Hematopoietic multipotent progenitor cell treated with erythropoietin and hydrocortisone succinate and interleukin-3 and kit ligand, for 17 days (in vitro differentiated cells): ENCODE results near the gene PPP1R9A.

Experiments used
- DNase-seq: peaks from one replicate; pipeline ENCODE4 v3.0.0-alpha.2; 2015; ENCODE audit warnings: low spot score

Gene PPP1R9A

DNA sequence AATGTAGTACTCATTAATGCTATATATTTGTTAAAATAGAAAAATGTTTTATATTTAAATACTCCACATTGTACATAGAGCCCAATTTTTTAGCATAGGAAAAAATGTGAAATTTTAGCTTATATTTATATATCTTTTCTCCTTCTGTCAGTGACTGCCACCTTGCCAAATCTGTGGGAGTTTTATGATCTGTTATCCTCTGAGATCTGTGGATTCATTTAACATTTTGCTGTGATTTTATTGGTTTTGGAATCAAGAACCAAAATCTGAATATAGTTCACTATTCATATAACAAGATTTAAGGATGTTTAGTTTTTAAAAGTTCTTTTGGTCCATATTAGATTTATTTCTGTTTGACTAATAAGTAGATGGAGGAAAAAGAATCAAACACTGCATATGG is 127.9 kb downstream of the PPP1R9A start:
- DNase-seq, result no peak

DNA sequence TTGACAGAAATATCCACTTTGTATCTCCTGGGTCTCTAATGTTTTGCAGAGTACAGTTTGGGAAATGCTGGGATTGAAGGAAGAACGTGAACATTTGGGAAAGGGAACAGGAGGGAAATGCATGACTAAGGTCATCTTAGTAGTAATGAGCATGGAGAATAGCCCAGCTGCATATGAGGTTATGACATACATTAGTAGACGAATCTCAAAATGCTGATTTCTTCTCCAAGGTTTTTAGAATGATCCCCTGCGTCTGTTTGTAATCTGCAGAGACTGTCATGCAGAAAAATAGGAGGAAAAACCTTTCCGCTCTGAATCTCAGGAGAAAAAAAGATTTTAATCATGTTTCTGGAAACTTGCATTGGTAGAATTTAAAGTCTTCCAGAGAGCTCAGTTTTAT is 133.6 kb downstream of the PPP1R9A start:
- DNase-seq, result no peak

DNA sequence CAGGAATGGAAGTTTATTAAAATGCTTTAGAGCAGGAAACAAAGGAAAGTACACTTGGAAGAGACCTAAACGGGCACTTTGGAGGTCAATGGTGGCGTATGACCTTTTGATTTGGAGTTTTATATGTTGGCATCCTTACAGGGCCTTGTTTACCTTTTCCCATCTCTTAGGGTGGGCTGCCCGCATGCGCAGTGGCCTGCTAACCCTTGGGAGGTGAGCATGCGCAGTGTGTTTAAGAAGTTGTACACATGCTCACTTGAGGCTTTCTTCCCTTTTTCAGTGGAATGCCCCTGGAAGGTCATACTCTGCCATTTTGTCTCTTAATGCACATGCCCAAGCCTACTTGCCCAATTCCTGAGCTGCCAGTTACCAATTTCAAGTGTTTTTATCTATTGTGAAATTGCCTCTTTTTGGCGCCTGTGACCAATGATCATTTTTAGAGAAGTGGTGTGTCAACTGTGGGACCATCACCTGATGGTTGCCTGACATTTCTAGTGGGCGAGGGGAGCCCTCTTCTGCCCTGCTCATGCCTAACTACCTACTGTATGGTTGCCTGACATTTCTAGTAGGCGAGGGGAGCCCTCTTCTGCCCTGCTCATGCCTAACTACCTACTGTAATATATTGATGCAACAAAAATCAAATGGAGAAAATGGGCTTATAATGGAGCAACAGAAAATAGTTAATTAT is 138.0 kb downstream of the PPP1R9A start:
- no peak for DNase-seq

DNA sequence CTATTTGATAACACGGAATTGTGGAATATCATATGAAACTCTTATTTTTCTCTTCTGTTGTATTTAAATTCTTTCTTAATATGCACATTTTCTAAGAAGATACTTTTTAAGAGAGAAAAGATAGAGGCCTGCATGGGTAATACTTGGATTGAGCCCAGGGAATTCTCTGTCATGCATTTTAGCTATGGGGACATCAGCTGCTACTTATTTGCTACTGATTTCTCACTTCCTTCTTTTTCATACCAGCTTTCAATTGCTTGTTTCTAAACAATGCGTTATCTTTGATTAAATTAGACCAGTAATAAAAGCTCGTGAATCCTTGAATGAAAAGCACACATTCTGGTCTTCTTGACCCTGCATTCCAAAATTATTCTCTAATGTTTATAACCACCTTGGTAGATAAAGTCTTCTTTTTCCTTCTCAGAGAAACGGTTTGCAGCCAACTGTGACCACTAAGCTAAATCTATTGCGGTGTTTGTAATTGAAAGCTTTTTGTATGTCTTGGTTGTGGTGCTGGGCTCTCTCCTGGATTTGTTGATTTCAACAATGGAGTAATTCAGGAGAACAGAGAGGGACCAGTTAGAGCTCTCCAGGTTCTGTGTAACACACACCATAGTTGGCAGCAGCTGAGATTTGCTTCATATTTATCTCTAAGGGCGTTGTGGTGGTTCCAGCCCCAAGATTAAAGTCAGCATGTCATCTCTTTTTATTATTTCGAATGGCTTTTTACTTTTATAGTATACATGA is 139.3 kb downstream of the PPP1R9A start:
- no peak for DNase-seq

DNA sequence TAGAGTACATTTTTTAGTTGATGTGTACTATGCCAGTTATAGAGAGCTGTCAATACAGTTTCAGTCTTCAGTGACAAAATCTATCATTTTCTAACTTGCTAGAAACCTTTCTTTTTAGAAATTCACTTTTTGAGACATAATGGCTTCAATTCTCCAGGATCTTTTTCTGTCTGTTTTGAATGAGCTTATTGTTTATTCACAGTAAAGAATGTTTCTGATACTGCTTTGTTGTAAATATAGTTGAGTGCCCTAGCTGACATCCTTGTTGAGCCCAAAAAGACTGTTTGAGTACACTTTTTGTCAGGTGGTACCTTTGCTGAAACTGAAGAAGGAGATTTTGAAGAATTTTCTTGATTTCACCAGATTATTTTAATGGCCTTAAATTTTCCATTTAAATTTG is 139.9 kb downstream of the PPP1R9A start:
- DNase-seq, result no peak

DNA sequence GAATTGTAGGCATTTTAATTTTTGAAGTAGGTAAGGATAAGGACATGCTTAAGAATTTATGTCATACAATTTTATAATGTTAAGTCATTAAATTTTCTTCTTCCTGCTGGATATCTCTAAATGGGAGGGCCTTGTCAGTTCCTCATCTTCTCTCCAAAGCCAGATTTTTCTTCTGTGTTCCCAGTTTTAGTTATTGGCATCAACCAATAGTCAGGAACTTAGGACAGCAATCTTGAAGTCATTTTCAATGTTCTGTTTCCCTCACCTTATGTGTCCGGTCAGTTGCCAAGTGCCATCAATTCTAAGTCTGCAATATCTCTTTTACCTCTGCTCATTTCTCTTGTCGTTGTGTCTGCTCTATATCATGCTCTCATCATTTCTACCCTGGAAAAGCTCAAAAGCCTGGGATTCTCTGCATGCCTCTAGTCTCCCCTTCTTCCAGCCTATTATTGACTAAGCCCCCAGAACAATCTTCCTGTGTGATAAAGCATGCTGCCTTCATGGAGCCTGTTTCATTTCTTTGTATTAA is 145.2 kb downstream of the PPP1R9A start:
- no peak for DNase-seq

DNA sequence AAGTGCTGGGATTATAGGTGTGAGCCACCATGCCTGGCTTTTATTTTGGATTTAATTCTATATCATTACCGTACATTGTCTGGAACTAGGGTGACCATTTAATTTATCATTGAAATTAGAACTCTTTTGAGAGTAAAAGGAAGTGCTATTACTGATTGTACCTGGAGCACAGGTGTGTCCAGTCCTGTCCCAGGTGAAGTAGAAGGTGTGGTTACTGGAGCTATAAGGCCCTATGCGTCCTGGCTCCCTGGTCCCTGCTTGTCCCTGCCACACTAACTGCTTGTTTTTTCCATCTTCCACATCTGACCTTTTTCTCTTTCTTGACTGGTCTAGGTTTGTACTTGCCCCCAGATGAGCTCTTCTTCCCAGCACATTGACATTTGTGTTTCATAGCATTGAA is 147.0 kb downstream of the PPP1R9A start:
- no peak for DNase-seq

DNA sequence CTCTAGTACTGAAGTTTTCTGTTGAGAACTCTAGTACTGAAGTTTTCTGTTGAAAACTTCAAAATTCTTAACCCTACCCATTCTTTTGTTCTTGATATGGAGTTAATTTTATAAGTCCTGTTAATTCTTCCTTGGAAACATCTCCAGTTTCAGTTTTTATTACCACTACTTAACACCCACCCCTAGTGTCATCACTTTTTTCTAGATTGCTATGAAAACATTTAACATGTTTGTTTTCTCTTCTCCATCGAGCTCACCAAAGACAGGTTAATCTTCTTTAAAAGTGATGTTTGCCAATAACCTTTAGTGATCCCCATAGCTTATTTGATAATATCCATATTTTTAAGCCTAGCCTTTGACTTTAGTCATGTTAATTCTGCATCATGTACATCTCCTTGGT is 147.9 kb downstream of the PPP1R9A start:
- DNase-seq, result no peak

DNA sequence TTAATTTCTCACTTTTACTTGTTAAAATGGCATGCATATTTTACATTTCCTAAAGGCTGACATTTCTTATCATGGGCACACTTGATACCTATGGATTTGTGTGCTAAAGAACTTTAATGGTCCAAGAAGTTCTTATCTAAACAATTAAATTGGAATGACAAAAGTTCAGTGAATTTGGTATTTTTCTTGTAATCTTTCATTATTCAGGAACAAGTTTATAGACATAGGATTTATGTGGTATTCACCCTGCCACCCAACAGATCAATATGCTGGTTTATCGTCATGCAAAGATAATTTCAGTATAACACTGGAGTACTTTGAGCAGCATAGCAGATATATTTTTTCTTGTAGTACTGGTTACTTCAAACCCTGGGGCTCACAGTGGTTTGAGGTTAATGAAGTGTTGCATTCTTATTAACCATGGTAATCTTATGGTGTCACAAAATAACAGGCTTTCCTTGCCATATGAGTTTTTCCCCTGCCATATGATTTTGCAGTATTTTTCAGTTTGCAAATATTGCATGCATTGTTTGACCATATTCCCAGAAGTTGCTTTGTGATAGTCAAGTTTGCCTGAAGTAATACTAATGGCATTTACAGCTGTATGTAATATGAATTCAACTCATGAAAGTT is 148.8 kb downstream of the PPP1R9A start:
- no peak for DNase-seq

DNA sequence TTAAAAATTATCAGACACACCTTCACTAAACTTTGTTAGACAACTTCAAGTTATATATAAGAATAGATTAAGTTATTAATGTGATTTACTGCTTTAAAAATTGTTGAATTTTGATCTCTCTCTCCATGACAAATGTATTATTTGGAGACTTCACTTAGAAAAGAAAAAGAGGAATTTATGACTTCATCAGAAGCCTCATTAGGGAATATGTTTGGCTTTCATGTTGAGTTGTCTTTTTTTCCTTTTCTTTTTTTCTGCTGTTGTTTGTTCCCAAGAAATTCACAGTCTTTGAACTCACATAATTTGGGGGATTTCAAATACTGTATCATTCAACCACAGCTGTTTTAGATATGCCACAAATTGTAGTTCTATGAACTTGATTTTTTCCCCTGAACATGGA is 149.5 kb downstream of the PPP1R9A start:
- DNase-seq, result no peak

DNA sequence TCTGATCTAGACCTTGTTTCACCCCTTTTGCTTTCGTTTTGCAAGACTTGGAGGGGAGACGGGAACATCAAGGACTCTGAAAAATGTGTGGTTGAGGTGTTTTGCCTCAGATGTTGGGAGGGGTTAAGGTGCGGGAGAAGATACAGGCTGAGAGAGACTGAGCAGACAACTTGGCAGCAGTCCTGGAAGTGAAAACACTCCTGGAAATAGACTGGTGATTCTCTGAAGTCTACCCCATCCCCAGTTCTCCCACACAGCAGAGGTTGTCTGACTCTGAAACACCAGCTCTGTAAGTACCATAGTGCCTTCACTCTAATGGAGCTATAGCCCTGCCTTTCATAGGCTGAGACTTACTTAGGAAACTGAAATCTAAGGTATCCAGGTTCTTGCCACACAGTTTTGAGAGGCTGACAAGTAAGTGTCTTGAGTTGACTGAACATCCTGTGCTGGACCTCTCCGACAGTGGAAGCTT is 152.5 kb downstream of the PPP1R9A start:
- no peak for DNase-seq

DNA sequence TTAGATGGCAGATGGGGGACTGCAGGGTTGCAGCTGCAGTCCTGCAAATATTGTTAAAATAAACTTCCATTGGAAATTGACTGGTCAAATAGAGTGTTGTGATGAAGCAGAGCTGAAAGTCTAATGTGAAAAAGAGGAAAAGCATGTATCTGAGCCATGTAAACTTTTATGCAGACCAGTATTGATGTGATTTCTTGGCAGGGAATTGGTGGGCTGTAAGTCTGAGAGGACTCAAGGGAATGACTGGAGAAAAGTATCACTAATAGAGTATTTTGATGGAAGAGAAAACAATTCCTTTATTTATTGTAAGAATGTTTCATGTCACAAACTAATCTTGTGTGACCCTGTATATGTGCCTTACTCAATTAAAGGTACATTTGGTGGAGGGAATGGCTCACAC is 155.5 kb downstream of the PPP1R9A start:
- no peak for DNase-seq

DNA sequence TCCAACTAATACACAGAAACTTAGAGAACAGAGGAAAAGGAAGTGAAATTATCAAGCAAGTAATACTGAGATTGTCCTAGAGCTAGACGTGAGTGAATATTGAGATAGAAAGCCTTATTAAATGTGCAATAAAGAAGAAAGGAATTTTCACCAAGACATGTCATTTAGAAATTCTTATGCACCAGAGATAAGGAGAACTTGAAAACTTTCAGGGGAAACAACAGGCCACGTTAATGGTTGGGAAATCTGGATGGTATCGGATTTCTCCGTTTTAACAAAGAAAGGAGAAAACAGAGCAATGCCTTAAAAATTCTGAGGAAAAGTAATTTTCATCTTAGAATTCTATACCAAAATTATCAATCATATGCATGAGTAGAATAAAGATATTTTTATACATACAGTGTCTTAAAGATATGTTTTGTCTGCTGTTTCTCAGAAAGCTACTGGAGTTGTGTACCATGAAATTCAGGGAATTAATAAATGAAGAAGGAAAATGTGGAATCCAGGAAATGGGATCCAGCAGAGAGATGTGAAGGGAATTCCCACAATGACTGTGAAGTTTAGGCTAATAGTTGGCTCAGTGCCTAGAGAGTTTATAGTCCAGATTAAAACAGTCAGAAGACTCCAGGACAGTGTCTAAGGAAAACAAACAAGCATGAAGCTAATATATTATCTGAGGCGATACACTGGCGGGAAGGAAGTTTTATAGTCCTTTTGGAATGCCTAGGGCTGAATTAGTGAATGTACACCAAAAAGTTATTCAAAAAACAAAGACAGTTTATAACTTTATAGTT is 159.5 kb downstream of the PPP1R9A start:
- DNase-seq, result no peak

DNA sequence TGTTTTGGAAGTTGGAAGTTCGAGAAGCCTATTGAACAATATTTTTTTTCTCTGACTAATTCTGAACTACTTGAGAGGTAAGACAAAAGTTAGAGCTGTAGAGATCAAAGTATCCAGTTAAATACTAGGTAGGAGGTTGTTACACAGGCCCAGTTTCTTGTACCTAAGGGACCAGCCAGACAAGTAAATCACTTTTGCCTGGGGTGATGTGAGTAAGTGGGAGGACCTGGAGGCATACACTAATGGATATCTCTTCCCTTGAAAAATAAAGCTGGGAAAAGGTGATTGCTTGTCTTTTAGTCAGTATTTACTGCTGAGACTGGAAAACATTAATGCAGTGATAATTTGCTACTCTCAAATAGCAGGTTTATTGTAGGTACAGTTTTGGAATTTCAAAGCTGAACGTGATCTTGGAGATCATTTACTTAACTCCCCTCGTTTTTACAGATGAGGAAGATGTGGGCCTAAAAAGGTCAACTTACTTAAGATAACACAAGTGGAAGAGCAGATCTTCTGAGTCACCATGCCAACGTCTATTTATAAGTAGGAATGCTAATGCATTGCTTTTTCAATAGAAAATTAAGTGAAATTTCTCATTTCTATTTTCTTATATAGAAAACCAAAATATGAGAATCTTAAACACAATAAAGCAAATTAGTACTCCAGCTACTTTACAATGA is 181.3 kb downstream of the PPP1R9A start:
- DNase-seq, result no peak

DNA sequence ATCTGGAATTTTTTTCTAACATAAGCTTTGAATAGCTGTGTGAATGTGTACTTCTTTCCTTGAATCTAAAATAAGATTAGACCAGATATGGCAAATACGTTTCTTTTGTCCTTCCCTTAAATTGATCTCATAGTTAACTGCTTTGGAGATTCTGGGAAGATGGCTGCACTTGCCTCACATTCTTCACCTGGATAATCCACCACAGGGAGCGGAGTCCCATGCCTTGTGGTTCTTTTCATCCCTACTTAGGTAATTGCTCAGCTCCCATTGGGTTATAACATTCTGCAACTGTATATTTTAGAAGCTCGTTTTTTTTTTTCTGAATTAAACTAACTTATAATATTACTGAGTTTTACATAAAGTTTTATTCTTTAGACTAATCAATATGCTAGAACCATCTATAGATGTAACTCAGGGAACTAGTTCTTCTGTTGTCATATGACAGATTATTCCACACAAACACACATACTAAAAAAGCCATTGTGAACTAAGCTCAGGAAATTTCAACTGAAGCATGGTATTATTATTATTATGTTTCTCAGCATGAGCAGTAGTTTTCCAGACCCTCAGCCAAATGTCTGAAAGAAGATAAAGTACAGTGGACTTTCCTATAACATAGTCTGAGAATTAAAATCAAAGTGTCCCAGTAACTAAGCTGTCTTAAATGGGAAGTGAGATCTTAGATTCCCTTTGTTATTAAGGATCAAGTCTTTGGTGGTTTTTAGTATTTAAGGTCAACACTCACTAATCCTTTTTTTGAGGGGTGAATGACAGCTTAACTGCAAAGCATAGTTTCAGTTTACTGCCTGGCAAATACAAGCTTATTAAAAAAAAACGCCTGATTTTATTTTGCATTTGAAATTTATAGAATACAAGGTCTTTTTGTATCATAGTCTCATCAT is 182.3 kb downstream of the PPP1R9A start:
- DNase-seq, result no peak

DNA sequence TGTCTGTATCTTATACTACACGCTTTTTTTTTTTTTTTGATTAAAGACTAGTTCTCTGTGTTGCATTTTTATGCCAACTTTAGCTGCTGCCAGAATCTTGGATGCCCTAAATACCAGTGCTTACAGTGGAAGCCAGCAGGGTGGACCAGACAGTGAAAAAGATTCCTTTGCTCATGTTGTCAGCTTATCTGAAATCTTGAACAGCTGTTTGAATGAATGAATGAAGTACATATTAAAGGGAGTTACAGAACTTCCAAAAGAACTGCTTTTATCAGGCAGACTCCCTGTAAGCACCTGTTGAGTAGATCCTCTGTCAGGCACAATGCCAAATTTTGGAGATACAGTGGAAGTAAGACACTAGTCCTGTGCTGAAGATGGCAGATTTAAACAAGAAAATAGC is 184.9 kb downstream of the PPP1R9A start:
- DNase-seq, result no peak

DNA sequence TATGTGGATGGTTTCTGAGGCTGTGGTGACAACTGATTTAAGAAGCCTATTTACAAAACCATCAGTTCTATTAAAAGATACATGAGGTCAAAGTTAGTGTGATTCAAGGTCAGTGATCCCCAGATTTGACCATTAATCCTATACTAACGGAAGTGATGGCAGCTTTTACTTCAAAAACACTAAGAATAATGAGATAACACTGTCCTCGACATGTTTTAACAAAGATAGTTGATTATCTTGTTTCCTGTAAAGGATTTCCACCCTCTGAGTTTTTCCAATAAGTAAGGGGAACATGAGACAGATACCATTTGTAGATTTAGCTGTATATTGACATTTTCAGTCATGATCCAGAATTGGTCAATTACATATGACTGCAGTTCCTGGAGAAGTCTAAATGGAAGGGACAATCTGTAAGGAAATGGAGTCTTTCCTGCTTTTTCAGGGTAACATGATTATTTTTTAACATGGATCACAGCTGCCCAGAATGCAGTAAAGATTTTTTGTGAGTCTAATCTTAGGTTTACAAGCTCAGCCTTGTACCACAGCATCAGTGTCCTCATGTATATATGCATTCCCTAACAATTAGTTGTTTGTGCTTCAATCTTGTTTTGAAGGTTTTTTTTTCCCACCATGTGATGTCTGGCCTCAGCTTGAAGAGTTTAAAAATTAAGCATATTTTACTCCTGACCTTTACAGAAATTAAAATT is 188.0 kb downstream of the PPP1R9A start:
- DNase-seq, result no peak

DNA sequence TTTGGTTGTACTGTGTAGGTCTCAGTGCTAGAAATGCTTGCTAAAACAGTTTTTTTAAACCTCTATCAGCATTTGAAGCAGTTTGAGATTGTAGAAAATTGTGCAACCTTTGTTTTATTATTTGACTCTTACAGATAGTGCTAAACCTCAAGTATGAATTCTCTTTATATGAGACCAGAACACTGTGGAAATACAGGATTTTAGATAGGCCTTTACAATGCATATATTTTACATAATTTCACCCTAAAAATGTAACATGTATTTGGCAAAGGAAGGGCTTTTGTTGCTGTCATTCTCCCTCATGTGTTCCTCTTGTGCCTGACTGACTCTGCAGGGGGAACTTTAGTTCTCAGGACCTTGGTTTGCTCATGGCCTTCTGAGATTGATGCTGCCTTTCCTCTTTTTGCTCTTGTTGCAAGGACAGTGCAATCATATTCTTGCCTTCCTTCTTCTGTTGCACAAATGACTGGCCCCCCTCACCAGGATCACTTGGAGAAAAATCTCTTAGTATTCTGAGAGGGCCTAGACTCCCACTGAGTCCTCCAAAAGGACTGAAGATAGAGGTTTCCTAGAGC is 188.7 kb downstream of the PPP1R9A start:
- DNase-seq, result no peak

DNA sequence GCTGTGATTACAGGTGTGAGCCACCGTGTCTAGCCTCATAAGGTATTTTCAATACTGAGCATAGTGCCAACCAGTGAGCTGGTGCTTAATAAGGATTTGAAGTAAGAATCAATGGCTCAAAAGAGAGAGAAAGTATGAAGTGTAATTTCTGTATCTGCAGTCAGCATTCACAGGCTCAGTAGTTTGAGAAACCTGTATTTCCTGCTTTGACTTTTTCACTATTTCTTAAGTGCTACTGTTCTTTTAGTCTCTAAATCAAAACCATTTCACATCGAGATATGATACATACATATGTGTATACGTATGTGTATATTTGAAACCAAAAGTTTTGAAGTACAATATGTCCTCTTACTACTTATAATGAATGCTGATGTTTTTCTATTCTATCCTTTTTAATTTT is 189.9 kb downstream of the PPP1R9A start:
- no peak for DNase-seq

DNA sequence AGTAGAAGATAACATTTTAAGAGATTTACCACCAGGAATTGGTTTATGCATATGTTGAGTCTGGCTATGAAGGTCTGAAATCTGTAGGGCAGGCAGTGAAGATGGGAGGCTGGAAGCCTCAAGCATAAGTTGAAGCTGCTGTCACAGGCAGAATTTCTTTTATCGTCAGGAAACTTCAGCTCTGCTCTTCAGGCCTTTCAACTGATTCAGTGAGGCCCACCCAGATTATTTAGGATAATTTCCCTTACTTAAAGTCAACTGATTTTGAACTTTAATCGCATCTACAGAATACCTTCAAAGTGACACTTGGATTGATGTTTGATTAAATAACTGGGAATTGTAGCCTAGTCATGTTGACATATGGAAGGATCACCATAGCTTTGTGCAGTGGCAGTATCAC is 190.5 kb downstream of the PPP1R9A start:
- no peak for DNase-seq
